ENCODE data around the gene TMEM131L. TPM values are rescaled to one million over a fixed set of nuclear protein-coding genes. Genes with fewer than 3 reads are reported as not detected.

The TMEM131L gene
- total RNA-seq, 2 donors from 2014 or later = 22.2 to 25.6 TPM

DNA sequence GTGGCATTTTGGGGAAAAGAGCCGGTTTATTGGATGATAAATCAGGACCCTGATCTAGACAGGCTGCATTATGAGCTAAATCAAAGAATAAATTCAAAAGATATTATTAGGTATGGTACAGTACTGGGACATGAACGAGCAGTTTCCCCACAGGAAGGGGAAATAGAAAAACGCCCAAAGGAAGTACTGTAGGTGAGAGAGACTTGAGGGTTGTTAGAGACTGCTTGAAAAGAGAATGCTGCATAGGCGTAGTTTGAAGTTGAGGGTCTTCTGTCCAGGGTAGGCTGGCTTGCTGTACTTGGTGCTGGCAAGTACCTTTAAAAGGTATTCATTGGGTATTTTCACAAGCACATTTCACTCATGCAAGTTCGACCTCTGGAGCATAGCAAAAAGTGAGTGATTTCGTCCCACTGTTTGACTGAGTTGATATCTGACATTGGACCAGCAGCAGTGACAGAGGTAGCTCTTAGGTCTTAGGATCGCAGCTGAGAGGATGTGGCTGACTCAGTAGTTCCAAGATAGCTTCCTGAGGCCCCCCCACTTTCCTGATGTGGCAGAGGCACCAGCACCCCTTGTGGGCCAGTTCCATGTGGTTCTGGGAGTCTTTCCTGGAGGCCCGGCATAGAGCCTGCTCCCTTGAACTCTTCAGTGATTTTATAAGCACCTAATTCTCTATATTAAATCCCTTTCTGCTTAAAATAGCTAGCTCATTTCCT is 64.3 kb downstream of the TMEM131L start:
- TF ChIP-seq, protein P1, sequence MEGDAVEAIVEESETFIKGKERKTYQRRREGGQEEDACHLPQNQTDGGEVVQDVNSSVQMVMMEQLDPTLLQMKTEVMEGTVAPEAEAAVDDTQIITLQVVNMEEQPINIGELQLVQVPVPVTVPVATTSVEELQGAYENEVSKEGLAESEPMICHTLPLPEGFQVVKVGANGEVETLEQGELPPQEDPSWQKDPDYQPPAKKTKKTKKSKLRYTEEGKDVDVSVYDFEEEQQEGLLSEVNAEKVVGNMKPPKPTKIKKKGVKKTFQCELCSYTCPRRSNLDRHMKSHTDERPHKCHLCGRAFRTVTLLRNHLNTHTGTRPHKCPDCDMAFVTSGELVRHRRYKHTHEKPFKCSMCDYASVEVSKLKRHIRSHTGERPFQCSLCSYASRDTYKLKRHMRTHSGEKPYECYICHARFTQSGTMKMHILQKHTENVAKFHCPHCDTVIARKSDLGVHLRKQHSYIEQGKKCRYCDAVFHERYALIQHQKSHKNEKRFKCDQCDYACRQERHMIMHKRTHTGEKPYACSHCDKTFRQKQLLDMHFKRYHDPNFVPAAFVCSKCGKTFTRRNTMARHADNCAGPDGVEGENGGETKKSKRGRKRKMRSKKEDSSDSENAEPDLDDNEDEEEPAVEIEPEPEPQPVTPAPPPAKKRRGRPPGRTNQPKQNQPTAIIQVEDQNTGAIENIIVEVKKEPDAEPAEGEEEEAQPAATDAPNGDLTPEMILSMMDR (IDR thresholded peaks at IDR 0.05) = no peak
- ATAC-seq (ENCODE audit: insufficient number of reproducible peaks, low FRiP score, low read depth) (no peak), DNase-seq (ENCODE audit: low spot score) (no peak)
- H3K27ac ChIP-seq = peak overlapping the region in 1 of 2 donors; percentile 49
- no peaks in the 10 kb centered on the region for H3K9me3 ChIP-seq
- peaks cover 30 to 56% of the 10 kb centered on the region in 2 donors for H3K4me1 ChIP-seq (ENCODE audit: control insufficient read depth in 1 of 2, low read depth in 2 of 2)
- H3K27me3 ChIP-seq (replicated peaks; ENCODE audit: insufficient read depth) = no peaks in the 10 kb centered on the region
- no peak overlapping the region for H3K4me3 ChIP-seq
- no peaks in the 10 kb centered on the region for H3K36me3 ChIP-seq

DNA sequence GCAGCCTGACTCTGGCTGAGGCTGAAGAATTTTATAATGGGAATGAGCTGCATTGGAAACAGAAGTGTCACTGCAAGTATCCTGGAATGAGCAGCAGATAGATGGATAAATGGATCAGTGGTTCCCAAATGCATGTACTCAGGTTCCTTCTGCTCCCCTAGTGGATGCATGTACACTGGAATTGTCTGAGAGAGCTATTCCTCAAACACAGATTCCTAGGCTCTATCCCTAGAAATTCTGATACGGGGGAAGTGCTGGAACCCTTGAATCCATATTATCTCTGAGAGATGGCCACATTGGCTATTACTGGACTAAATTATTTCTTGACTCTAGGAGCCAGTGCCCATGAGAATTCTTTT is 64.8 kb downstream of the TMEM131L start:
- no peak overlapping the region for H3K4me3 ChIP-seq
- H3K36me3 ChIP-seq = no peaks in the 10 kb centered on the region
- ATAC-seq (ENCODE audit: insufficient number of reproducible peaks, low FRiP score, low read depth) (no peak), DNase-seq (ENCODE audit: low spot score) (no peak)
- peaks cover 30 to 58% of the 10 kb centered on the region in 2 donors for H3K4me1 ChIP-seq (ENCODE audit: control insufficient read depth in 1 of 2, low read depth in 2 of 2)
- peak overlapping the region in 1 of 2 donors; percentile 49 for H3K27ac ChIP-seq
- no peaks in the 10 kb centered on the region for H3K9me3 ChIP-seq
- TF ChIP-seq, protein P1 (IDR thresholded peaks at IDR 0.05) = no peak
- H3K27me3 ChIP-seq (replicated peaks; ENCODE audit: insufficient read depth) = no peaks in the 10 kb centered on the region

DNA sequence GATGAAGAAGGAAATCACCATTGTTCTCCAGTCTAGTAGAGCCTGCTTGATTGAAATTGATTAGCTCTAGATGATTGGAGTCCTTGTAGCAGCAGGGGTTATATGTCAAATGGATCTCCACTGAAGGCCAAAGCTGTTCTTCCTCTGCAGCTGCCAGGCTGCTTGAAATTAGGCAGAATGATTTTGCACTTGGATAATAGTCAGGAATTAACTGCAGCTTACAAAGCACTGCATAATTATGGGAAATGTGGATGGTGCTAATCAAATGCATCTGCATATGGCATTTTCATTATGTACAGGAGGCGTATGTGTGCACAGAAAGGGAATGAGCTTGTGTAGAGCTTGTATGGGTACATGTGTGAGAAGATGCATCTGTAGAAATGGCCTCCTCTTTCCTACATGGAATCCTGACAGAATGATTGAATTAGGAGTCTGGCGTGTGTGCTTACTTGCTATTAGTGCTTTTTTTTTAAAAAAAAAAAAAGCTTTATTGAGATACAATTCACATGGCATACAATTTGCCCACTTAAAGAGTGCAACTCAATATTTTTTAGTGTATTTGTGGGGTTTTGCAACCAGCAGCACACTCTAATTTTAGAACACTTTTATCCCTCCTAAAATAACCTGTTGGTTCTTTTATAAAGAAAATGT is 65.9 kb downstream of the TMEM131L start:
- H3K27ac ChIP-seq = no peak overlapping the region
- ATAC-seq (ENCODE audit: insufficient number of reproducible peaks, low FRiP score, low read depth) = no peak
- H3K9me3 ChIP-seq = no peaks in the 10 kb centered on the region
- H3K27me3 ChIP-seq (replicated peaks; ENCODE audit: insufficient read depth) = no peaks in the 10 kb centered on the region
- peaks cover 30 to 63% of the 10 kb centered on the region in 2 donors for H3K4me1 ChIP-seq (ENCODE audit: control insufficient read depth in 1 of 2, low read depth in 2 of 2)
- TF ChIP-seq, protein P1 (IDR thresholded peaks at IDR 0.05) = no peak
- no peak overlapping the region for H3K4me3 ChIP-seq
- no peaks in the 10 kb centered on the region for H3K36me3 ChIP-seq
- no peak for DNase-seq (ENCODE audit: low spot score)

DNA sequence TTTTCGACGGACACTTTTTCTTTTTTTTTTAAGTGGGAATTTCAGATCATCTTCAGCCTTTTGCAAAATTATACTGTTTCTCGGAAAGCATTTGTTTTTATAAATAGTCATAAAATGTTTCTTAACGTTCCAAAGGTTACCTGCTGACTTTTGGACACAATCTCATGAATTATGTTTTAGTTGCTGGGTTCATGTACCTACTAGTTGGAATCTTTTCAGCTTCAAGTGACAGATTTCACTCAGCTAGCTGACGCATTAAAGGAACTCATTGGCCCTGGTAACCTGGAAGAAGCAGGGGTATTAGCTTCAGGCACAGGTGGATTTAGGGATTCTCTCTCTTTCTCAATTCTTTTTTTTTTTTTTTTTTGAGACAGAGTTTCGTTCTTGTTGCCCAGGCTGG is 66.5 kb downstream of the TMEM131L start:
- H3K4me1 ChIP-seq (ENCODE audit: control insufficient read depth in 1 of 2, low read depth in 2 of 2) = peaks cover 33 to 68% of the 10 kb centered on the region in 2 donors
- H3K36me3 ChIP-seq = no peaks in the 10 kb centered on the region
- TF ChIP-seq, protein P1 (IDR thresholded peaks at IDR 0.05) = no peak
- H3K9me3 ChIP-seq = no peaks in the 10 kb centered on the region
- no peak overlapping the region for H3K4me3 ChIP-seq
- no peak overlapping the region for H3K27ac ChIP-seq
- no peak for DNase-seq (ENCODE audit: low spot score)
- no peaks in the 10 kb centered on the region for H3K27me3 ChIP-seq (replicated peaks; ENCODE audit: insufficient read depth)
- no peak for ATAC-seq (ENCODE audit: insufficient number of reproducible peaks, low FRiP score, low read depth)

DNA sequence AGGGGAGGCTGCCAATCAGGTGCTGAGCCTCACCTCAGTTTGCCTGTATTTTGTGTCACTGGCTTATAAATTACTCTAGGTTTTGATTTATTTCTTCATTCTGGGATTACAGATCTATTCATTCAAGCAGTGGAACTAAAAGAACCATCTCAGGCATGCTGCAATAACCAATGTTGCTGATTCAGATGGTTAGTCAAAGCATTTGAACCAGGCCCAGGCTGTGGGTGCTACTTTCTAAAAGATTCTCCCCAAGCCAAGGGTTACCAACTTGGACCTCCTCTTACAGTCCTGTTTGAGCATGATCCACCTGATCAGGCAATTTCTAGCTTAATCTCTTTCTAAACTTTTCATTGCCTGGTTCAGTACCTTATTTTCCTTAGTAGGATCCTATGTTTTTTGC is 67.2 kb downstream of the TMEM131L start:
- H3K36me3 ChIP-seq = no peaks in the 10 kb centered on the region
- DNase-seq (ENCODE audit: low spot score) = no peak
- TF ChIP-seq, protein P1 (IDR thresholded peaks at IDR 0.05) = no peak
- no peak for ATAC-seq (ENCODE audit: insufficient number of reproducible peaks, low FRiP score, low read depth)
- H3K9me3 ChIP-seq = no peaks in the 10 kb centered on the region
- H3K4me3 ChIP-seq = no peak overlapping the region
- peaks cover 40 to 76% of the 10 kb centered on the region in 2 donors for H3K4me1 ChIP-seq (ENCODE audit: control insufficient read depth in 1 of 2, low read depth in 2 of 2)
- no peaks in the 10 kb centered on the region for H3K27me3 ChIP-seq (replicated peaks; ENCODE audit: insufficient read depth)
- no peak overlapping the region for H3K27ac ChIP-seq

All from thoracic aorta (tissue), 2 donors.